ENCODE results near the gene RNF112.
"Not testable (repeated sequence)": the region's sequence is repeated elsewhere in the genome, so short reads cannot be mapped to it uniquely, and the experiment has no call there.

RNF112 gene

DNA sequence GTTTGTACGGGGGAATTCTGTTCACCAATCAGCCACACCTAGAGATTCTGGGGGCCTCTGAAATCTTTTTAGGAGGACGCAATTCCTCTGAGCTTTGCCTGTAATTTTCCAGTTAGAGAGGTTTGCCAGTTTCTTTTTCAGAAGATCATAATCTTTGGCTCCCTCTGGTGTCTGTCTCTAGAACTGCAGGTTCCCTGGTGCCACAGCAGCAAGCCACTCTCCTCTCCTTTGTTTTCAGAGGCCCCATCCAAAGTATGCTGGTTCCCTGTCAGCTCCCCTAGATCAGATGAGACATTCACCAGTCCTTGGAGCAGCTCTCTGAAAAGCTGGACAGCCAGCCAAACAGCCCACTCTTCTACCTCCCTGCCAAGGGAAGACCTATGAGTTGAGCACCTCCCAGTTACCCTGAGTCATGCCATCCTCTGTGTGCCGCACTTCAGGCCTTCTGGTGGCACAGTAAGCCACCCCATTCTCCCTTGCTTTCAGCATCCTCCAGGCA lies 36.1 kb downstream of the RNF112 start:
- peak in 45 of 56 donors; percentile 24 to 94 (median 63) for DNase-seq

DNA sequence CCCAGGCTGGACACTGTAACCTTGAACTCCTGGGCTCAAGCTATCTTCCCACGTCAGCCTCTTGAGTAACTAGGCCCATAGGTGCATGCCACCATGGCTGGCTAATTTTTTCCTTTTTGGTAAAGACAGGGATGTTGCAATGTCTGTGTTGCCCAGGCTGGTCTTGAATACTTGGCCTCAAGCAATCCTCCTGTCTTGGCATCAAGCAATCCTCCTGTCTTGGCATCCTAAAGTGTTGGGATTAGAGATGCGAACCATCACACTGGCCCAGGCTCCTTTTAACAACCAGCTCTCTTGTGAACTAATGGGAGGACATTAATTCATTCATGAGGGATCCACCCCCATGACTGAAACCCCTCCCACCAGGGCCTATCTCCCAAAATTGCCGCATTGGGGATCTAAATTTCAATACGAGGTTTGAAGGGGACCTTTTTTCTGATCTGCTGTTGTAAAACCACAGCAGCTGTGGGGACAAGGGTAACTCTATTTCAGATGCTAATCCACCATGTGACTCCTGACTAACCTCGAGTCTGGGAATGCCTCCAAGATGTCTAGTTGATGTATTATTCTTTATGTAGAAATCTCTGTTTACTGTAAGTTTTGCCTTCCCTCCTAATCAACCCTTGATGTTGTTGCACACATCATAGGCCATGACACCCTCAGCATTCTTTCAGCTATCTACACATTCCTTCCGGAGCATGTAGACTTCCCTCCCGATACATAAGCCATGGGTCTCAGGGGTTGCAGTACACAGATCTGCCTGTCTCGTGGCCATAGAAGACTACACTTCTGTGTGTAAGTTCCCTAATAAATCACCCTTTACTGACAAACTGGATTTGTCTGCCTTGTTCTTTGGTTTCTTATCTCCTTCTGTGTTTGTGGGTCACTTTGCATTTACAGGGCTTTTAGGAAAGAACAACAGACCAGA lies 37.6 kb downstream of the RNF112 start:
- DNase-seq, result peak in 33 of 56 donors; percentile 8 to 77 (median 49)

DNA sequence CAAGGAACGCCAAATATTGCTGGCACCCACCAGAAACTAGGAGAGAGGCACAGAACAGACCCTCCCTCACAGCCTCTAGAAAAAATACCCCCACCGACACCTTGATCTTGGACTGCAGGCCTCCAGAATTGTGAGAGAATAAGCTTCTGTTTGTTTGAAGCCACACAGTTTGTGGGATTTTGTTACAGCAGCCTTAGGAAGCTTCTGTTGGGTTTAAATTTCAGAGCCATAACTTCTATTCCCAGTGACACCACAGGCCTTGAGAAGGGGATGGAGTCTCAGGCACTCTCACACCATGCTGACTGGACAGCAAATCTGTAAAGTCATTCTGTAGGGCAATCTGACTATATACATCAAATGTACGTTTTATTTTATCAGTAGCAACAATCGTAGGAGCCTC lies 38.6 kb downstream of the RNF112 start:
- DNase-seq, result no peak

DNA sequence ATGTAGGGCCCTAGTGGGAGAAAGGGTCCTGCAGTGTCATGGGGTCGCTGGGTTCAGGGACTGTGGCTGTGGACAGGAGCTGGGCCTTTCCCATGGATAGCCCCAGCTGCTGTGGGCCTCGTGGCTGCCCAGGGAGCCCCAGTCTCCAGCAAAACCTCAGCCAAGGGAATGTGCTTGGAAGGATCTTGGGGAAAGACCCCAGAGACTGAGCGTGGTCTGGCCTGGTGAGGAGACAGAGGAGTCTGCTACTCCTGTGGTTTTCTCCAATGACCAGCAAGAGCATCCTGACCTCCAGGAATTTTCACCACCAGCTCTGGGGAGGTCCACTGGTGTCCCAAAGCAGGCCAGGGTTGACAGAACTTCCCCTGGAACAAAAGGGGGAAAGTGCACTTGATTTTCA lies 42.3 kb downstream of the RNF112 start:
- DNase-seq, result no peak

DNA sequence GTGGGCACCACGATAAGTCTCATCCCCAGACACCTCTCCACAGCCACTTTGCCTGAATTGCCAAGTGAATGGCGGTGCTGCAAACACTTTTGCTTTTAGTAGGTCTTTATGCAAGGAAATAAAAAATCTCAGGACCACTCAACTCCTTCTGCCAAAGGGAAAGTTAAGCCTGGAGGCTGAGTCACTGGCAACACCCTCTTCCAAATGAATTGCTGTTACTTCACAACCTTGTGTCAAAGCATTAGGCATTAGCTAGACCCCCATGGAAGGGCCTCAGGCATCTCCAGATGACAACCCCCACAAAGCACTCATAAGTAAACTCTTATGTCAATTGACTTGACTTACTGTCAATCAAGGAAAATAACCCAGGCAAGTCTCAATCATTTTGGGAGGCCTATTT lies 43.0 kb downstream of the RNF112 start:
- DNase-seq, result no peak

DNA sequence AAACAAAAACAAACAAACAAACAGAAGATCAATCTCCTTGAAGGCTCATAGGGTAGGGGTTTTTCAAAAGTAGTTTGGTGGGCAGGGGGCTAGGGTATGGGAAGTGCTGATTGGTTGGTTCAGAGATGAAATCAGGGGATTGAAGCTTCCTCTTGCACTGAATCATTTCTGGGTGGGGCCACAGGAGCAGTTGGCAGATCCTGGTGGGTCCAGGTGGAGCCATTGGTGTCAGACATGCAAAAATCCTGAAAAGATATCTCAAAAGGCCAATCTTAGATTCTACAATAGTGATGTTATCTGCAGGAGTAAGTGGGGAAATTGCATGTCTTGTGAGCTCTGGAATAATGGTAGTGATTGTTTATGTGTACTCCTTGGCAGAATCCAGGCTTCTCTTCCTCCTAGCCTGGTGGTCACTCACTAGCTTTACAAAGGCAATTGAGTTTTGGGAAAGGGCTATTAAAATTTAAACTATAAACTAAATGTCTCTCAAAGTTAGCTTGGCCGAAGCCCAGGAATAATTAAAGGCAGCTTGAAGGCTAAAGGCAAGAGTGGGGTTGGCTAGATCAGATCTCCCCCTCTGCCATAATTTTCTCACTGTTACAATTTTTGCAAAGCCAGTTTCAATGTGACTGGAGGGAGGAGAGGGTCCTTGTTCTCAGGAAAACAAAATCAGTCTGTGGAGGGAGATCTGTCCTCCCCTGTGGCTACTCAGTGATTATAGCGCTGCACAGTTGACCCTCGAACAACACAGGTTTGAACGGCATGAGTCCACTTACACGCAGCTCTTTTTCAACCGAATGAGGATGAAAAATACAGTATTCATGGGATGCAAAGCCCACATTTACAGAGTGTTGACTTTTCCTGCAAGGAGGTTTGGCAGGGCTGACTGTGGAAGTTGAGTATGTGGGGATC lies 45.2 kb downstream of the RNF112 start:
- DNase-seq, result no peak

DNA sequence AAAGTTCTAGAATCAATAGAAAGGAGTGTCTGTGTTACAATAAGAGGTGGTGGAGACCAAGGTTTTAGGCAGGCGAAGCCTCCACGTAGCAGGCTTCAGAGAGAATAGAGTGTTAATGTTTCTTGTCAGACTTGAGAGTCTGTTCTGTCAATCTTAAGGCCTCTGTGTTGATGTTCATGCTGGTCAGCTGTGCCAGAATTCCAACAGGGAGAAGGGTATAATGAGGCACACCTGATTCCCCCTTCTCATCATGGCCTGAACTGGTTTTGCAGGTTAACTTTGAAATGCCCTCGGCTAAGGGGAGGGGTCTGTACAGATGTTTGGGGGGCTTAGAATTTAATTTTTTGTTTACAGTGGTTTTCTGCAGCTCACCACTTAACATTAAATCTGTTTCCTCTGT lies 46.0 kb downstream of the RNF112 start:
- DNase-seq, result no peak

DNA sequence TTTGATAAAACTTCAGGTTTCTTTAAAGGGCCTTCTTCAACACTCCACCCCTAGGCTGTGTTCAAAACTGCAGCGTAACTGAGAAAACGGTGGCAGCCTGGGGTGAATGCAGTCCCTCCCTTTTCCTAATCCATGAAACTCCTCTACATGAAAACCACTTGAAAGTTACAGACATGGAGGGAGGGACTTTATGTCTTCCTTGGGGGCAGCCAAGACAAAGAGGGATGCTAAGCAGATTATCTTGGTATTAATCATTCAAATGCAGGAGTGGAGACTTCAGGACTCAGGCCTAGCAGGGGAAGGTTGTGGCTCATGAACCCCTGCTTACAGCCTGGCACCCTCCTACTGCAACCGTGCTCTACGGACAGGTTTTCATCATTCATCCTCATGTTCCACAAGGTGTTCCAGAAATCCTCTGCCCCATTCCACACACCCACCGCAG lies 46.8 kb downstream of the RNF112 start:
- DNase-seq, result no peak

DNA sequence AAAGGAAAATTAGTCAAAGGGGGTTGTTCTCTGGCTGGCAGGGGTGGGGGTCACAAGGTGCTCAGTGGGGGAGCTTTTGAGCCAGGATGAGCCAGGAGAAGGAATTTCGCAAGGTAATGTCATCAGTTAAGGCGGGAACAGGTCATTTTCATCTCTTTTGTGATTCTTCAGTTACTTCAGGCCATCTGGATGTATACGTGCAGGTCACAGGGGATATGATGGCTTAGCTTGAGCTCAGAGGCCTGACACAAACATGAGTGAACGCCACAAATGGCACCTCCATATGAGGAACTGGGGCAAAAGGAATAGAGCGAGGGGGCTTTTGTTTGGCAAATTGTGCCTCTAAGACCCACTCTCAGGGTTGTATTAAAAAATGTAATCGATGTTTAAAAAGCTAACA lies 47.4 kb downstream of the RNF112 start:
- not testable (repeated sequence) for DNase-seq

DNA sequence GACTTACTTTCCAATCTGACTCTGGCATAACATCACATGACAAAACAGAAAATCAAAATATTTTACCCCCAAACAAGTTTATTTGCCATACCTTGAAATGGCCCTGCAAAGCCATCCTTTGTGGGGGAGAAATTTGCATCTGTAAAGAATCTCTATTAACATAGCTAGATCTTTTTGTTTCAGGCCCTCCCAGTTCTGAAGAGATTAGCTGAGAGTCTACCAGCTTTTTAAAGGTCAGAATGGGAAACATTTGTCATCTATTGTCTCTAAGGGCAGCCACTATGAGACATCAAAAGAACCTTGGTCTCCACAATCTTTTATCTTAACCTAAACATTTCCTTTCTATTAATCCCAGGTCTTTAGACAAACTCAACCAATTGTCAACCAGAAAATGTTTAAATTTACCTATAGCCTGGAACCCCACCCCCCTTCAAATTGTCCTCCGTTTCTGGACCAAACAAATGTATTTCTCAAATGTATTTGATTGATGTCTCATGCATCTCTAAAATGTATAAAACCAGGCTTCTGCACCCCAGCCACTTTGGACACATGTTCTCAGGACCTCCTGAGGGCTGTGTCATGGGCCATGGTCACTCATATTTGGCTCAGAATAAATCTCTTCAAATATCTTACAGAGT lies 48.1 kb downstream of the RNF112 start:
- DNase-seq, result not testable (repeated sequence)

DNA sequence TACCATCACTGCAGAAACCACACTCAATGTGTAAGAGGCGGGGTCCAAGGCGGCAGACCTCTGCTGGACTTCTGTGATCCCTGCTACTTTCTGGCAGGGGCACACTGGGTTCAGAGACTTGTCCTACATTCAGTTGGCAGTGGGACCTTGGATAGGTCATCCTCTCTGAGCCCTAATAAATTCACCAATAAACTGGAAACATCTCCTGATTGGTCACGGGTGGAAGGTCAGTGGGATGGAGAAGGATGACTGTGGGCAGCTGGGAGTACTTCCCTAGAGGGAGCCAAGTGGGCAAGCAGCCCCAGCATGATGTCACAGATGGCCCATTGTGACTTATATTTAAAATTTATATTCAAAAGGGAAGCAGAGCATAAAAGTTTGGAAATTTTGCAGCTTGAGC lies 49.7 kb downstream of the RNF112 start:
- DNase-seq, result peak in 29 of 56 donors; percentile 10 to 78 (median 47)

DNA sequence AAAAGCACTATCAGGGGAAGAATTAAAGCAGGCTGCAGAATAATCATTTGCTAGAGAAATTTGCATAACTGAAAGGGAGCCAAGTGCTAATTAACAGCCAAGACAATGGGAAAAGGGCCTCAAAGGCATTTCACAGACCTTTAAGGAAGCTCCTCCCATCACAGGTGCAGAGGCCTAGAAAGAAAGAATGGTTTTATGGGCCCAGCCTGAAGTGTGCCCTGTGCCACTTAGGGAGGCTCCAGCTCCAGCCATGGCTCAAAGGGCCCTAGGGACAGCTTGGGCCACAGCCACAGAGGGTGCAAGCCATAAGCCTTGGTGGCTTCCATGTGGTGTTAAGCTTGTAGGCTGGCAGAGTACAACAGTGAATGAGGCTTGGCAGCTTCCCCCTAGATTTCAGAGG lies 50.1 kb downstream of the RNF112 start:
- peak in 20 of 56 donors; percentile 6 to 60 (median 40) for DNase-seq

DNA sequence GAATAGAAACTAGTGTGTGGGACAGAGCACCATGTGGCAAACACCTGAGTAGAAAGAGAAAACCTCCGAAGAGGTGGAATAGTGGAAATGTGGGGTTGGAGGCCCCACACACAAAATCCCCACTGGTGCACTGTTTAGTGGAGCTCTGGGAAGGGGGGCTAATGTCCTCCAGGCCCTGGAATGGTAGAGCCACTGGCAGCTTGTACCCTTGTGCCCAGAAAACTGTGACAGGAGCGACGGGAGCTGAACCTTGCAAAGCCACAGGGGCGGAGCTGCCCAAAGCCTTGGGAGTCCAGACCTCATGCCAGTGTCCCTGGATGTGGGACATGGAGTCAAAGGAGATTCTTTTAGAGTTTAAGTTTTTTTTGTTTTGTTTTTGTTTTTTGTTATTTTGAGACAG lies 50.6 kb downstream of the RNF112 start:
- no peak for DNase-seq

DNA sequence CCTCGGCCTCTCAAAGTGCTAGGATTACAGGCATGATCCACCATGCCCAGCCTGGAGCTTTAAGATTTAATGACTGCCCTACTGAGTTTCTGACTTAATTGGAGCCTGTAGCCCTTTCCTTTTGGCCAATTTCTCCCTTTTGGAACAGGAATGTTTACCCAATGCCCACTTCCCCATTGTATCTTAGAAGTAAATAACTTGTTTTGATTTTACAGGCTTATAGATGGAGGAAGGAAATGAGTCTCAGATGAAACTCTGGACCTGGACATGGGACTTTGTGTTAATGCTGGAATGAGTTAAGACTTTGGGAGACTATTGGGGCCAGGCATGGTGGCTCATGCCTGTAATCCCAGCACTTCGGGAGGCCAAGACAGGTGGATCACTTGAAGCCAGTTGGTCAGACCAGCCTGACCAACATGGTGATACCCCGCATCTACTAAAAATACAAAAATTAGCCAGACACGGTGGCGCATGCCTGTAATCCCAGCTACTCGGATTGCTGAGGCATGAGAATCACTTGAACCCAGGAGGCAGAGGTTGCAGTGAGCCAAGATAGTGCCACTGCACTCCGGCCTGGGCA lies 51.5 kb downstream of the RNF112 start:
- not testable (repeated sequence) for DNase-seq

DNA sequence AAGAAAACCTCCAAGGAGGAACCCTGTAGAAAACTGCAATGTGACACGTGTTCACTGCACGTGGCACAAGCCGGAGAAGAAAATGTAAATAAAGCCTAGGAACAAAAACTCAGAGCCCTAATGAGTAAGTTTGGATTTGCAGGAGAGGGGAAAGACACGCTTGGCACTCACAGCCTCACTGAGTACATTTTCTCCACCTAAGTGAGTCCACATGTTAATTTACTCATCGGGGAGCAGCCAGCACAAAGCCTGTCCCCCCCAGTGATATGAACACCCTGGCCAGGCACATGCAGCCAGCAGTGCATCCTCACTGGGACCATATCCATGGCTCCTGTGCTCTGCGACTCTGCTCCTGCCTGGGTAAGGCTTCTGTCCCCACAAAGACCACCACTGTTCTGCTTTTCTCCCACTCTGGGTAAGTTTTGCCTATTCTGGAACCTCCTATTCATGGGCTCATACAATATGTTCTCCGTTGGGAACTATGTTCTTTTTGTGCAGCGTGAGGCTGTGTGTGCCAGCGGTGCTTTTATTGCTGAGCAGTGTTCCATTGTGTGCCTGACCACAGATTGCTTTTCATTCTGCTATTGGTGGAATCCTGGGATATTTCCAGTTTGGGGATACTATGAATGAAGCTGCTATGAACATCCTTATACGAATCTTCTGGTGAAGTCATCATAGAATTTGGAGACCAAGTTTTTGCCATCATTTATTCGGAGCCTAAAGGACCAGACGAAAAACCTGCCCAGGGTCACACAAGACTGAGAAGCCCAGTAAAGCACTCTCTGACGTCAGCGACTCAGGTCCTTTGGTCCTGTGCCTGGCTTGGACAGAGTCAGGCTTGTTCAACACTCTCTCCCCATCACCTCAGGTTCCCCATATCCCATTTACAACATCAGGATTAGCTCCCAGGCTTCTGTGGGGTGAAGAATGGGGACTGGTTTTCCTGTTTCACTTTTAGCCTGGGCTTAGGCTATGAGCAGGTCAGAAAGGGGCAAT lies 53.3 kb downstream of the RNF112 start:
- DNase-seq, result peak in 16 of 56 donors; percentile 14 to 72 (median 30)
